Pancreas (tissue), 10 donors: ENCODE data around the gene RRM2. TPM values are rescaled to one million over a fixed set of nuclear protein-coding genes. Genes with fewer than 3 reads are reported as not detected.

Experiments used
- ATAC-seq, 4 donors: fragments of 200-7000 bp; cut with Tn5 transposase; one replicate each; pipeline versions ENCODE4 v1.8.0 to v1.9.1; 2020; ENCODE audit warnings: mild to moderate bottlenecking in 4 of 4, moderate library complexity in 4 of 4
- DNase-seq, 6 donors: peaks; one replicate each; pipeline ENCODE4 v3.0.0-alpha.2; 2020
- FAIRE-seq: peaks from 2 replicates; lab custom pipeline; 2012; peaks lifted over from hg19 to GRCh38; lab: Jason Lieb, UNC
- H3K27ac ChIP-seq, 4 donors: fragments of 200-600 bp; sonication (generic); 1 replicate in 3 of 4; 2 replicates in 1 of 4; pipeline versions ENCODE4 v1.5.0 to v1.8.0; 2020
- H3K27me3 ChIP-seq, 4 donors: fragments of 200-600 bp; one replicate each; pipeline ENCODE4 v1.8.0; 2021
- H3K36me3 ChIP-seq, 3 donors: fragments of 200-600 bp; sonication (generic) in 1 of 3; one replicate each; pipeline versions ENCODE4 v1.5.0 to v1.8.0; 2020 to 2021
- H3K4me1 ChIP-seq, 3 donors: fragments of 200-600 bp; one replicate each; pipeline ENCODE4 v1.8.0; 2021
- H3K4me3 ChIP-seq, 4 donors: fragments of 200-600 bp; sonication (generic) in 2 of 4; one replicate each; pipeline versions ENCODE4 v1.5.0 to v1.8.0; 2020 to 2021
- H3K9me3 ChIP-seq, 4 donors: fragments of 200-600 bp; one replicate each; pipeline ENCODE4 v1.8.0; 2021
- WGBS, 2 donors: extraction: QIAGEN DNeasy Blood & Tissue Kit; methylation state at CpG; one replicate each; pipeline ENCODE4 v1.1.7; 2013; 5-methylcytosine and 5-hydroxymethylcytosine counted together
- intact Hi-C, 3 donors: fragments of 100-400 bp; cut with DNase I; formaldehyde crosslinking; loops; one replicate each; pipeline versions ENCODE4 v1.11.1 to v1.14.2; 2022
- polyA plus RNA-seq, 2 donors: library from polyadenylated mRNA; stranded (reverse); fragments of 200-250 nt; gene quantifications; one replicate each; pipeline ENCODE4 v1.2.3, GENCODE V29; 2013
- total RNA-seq, 6 donors: library from RNA; stranded (reverse); fragmentation: NEBNext Ultra II Directional in 4 of 6; extraction: Animal tissue kit (Norgen Biotek cat#: 25700) in 4 of 6; gene quantifications; one replicate each; pipeline versions ENCODE4 v1.2.1 to v1.2.4, GENCODE V29; 2021 to 2023
- TF ChIP-seq, protein P1 (sequence below), 4 donors: fragments of 200-600 bp; sonication (generic) in 3 of 4; IDR thresholded peaks; one replicate each; pipeline versions ENCODE4 v1.5.0 to v1.8.0; 2021; ENCODE audit warnings: antibody characterized with exemption in 4 of 4
- donor health status: healthy with polysubstance abuse.
- donor health status: DM: no; HTN: no; CAD: no; lungs with moderate emphysema.
- donor health status: DM: no; HTN: no; CAD: no.
- donor health status: control.
- donor health status: control.
- donor health status: Bipolar disorder and iron deficiency.
- donor health status: DM: yes; HTN: yes; CAD: no.
- donor health status: DM: no; HTN: no; CAD: no.
- donor health status: DM: no; HTN: no; CAD: no.
- donor health status: DM: yes; HTN: yes; CAD: no.

RRM2 gene
- total and polyA plus RNA-seq, 8 donors = 0.16 to 3.0 (median 1.3) TPM

DNA sequence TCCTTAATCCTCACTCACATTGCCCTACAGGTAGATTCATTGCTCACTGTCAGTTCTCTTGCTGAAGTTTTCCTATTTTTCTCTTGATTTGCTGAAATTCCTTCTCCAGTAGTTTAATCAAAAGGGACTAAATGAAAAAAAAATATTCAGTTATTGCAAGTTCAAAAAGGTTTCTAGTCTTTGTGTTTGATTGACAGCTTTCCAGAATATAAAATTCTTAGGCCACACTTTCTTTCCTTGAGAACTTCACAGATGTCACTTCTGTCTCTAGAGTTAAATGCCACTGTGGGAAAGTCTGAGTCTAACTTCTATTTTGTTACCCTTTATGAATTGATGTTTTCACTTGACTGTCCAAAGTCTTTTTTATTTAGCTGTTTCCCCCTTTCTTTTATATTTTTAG lies 25.7 kb downstream of the RRM2 start:
- FAIRE-seq (no peak), ATAC-seq (no peak), DNase-seq (no peak)
- Histone ChIP-seq H3K4me3 (no peak overlapping the region), H3K27me3 (no peaks in the 10 kb centered on the region), H3K9me3 (no peaks in the 10 kb centered on the region), H3K27ac (no peak overlapping the region), H3K36me3 (no peaks in the 10 kb centered on the region), H3K4me1 (no peaks in the 10 kb centered on the region)
- TF ChIP-seq, protein P1, sequence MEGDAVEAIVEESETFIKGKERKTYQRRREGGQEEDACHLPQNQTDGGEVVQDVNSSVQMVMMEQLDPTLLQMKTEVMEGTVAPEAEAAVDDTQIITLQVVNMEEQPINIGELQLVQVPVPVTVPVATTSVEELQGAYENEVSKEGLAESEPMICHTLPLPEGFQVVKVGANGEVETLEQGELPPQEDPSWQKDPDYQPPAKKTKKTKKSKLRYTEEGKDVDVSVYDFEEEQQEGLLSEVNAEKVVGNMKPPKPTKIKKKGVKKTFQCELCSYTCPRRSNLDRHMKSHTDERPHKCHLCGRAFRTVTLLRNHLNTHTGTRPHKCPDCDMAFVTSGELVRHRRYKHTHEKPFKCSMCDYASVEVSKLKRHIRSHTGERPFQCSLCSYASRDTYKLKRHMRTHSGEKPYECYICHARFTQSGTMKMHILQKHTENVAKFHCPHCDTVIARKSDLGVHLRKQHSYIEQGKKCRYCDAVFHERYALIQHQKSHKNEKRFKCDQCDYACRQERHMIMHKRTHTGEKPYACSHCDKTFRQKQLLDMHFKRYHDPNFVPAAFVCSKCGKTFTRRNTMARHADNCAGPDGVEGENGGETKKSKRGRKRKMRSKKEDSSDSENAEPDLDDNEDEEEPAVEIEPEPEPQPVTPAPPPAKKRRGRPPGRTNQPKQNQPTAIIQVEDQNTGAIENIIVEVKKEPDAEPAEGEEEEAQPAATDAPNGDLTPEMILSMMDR (IDR thresholded peaks at IDR 0.05) = no peak
- intact Hi-C loops = no loop called here

DNA sequence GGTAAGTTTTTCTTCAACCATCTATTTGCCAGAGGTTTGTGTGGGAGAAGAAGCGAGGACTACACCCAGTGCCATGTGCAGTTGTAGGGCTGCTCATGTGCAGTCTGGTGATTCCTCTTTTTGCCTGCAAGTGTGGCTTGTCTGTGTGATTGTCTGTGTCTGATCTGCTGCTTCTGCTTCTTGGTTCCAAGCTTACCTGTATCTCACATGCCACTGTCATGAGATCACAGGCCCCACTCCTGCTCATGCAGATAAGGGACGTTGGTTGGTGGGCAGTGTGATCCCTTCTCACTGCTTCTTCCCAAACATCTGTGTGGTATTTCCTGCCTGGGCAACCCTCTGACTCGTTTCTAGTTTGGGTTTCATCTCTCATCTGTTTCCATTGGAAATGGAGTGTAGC lies 27.1 kb downstream of the RRM2 start:
- DNase-seq (peak in 1 of 6 donors; percentile 18), ATAC-seq (no peak), FAIRE-seq (no peak)
- no peaks in the 10 kb centered on the region for H3K9me3 ChIP-seq
- H3K4me1 ChIP-seq = no peaks in the 10 kb centered on the region
- intact Hi-C loops = no loop called here
- H3K36me3 ChIP-seq = no peaks in the 10 kb centered on the region
- 71 to 78% methylated on average over 3 of the region's 3 CpGs for WGBS, 2 donors
- no peak overlapping the region for H3K4me3 ChIP-seq
- no peak overlapping the region for H3K27ac ChIP-seq
- no peaks in the 10 kb centered on the region for H3K27me3 ChIP-seq
- TF ChIP-seq, protein P1 (IDR thresholded peaks at IDR 0.05) = no peak

DNA sequence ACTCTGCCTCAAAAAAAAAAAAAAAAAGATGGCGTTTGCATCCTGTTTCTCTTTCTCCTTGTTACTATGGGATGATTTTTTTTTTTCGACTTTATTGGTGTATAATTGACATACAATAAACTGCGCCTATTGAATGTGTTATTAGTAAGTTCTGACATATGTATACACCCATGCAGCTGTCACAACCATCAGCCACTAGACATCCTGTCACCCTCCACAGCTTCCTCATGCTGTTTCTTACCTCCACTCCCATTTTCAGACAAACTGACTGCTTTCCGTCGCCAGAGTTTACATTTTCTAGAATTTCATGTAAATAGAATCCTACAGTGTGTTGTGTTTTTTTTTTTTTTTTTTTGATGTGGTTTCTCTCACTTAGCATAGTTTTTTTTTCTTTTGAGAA lies 27.9 kb downstream of the RRM2 start:
- intact Hi-C loops = no loop called here
- no peak overlapping the region for H3K27ac ChIP-seq
- TF ChIP-seq, protein P1 (IDR thresholded peaks at IDR 0.05) = no peak

DNA sequence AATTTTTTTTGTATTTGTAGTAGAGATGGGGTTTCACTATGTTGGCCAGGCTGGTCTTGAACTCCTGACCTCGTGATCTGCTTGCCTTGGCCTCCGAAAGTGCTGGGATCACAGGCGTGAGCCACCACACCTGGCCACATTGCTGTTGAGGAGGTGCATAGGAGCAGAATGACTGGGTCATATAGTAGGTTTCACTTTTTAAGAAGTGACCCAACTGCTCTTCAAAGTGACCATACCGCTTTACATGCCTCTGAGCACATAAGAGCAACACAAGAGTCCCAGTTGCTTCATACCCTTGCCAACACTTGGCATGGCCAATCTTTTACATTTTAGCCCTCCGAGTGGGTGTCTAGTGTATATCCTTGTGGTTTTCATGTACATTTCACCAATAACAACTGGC lies 28.9 kb downstream of the RRM2 start:
- WGBS, 2 donors = 95 to 99% methylated on average over 5 of the region's 5 CpGs
- Histone ChIP-seq H3K27me3 (no peaks in the 10 kb centered on the region), H3K9me3 (no peaks in the 10 kb centered on the region), H3K4me3 (no peak overlapping the region), H3K36me3 (no peaks in the 10 kb centered on the region), H3K27ac (no peak overlapping the region), H3K4me1 (no peaks in the 10 kb centered on the region)
- intact Hi-C loops = no loop called here
- TF ChIP-seq, protein P1 (IDR thresholded peaks at IDR 0.05) = no peak
- no peak for FAIRE-seq
- peak in 1 of 6 donors; percentile 15 for DNase-seq
- no peak for ATAC-seq

More for the DNA sequence above, 27.9 kb downstream of the RRM2 start:
- DNase-seq = no peak
- Histone ChIP-seq H3K9me3 (no peaks in the 10 kb centered on the region), H3K27me3 (no peaks in the 10 kb centered on the region), H3K4me3 (no peak overlapping the region), H3K36me3 (no peaks in the 10 kb centered on the region), H3K4me1 (no peaks in the 10 kb centered on the region)
- no peak for FAIRE-seq
- ATAC-seq = no peak
- WGBS, 2 donors = 95% methylated on average over 5 of the region's 5 CpGs

DNA sequence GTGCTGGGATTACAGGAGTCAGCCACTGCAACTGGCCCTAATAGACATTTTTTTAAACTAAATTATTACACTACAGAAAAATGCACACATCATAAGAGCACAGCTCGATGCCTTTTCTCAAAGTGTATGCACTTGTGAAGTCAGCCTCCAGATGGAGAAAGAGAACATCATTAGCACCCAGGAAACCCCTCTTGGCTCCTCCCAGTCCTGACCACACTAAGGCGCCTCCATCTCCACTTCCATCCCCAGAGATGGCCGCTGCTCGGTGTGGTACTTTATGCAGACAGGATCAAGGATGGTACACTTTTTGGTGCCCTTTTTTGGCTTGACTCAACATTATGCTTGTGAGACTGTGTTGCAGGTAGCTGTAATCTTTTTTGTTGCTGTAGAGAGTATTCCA lies 34.8 kb downstream of the RRM2 start:
- H3K27ac ChIP-seq = no peak overlapping the region
- H3K4me1 ChIP-seq = no peaks in the 10 kb centered on the region
- 91 to 92% methylated on average over 4 of the region's 4 CpGs for WGBS, 2 donors
- H3K4me3 ChIP-seq = no peak overlapping the region
- intact Hi-C loops = no loop called here
- ATAC-seq = no peak
- no peaks in the 10 kb centered on the region for H3K27me3 ChIP-seq
- FAIRE-seq = no peak
- no peaks in the 10 kb centered on the region for H3K9me3 ChIP-seq
- no peaks in the 10 kb centered on the region for H3K36me3 ChIP-seq
- TF ChIP-seq, protein P1 (IDR thresholded peaks at IDR 0.05) = no peak
- no peak for DNase-seq
